ENCODE measurements around the gene TBC1D4.
"Not testable (repeated sequence)": the region's sequence is repeated elsewhere in the genome, so short reads cannot be mapped to it uniquely, and the experiment has no call there.

The TBC1D4 gene

GRCh38 chr13:75326173-75327134 lies 155.5 kb downstream of the TBC1D4 start:
- peak; percentile 11 for DNase-seq (ENCODE audit: low read depth)

DNA sequence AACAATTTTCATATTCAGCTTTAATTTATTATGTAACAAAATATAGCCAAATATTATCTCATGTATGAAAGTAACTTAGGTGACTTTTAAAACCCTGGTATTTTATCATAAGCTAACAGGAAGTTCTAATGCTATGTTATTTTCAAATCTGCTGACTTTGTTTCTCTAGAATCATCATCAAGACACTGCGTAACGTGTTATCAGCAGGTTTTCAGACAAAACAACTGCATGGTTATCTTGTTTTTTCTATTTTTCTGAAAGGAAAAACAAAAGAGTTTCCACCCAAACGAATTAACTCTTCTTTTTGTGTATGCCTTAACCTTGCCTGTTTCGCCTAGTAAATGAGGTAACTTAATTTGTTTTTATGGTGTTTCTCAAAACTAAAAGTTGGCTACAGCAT lies 156.3 kb downstream of the TBC1D4 start:
- no peak for DNase-seq (ENCODE audit: low read depth)

- peak; percentile 12 for DNase-seq (ENCODE audit: low read depth)
Observed at GRCh38 chr13:75324413-75324940, 157.5 kb downstream of the TBC1D4 start.

GRCh38 chr13:75321084-75321483 lies 160.9 kb downstream of the TBC1D4 start:
- no peak for DNase-seq (ENCODE audit: low read depth)

- DNase-seq (ENCODE audit: low read depth): peak; percentile 36
Observed at GRCh38 chr13:75319254-75319653, 162.7 kb downstream of the TBC1D4 start.

DNA sequence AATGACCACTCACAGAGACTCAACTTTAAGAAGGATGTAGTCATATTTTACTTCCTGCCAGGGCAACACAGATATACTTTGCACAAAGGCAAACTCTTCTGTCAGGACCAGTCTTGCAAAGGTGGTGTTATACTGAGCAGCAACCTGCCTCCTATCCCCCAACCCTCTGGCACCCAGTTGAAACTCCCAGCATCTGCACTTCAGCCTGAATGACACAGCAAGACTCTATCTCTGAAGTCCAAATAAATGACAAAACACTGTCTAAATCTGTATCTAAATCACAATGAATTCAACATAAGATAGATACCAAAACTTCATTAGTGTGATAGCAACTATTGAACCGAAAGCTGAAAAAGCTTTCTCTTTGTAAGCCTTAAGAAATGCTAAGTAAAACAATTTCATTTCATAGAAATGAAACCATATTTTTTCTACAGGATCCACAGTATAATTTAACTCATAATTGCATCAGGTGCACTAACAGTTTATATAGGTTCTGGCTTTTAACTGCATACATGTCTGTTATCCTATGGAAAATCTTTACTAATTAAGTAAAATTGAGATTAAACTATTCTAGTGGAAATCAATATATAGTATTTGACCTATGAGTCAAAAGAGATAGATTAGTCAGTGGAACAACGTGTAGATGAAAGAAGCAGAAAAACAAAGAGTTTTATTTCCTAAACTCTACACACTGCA lies 163.7 kb downstream of the TBC1D4 start:
- DNase-seq (ENCODE audit: low read depth): no peak

DNA sequence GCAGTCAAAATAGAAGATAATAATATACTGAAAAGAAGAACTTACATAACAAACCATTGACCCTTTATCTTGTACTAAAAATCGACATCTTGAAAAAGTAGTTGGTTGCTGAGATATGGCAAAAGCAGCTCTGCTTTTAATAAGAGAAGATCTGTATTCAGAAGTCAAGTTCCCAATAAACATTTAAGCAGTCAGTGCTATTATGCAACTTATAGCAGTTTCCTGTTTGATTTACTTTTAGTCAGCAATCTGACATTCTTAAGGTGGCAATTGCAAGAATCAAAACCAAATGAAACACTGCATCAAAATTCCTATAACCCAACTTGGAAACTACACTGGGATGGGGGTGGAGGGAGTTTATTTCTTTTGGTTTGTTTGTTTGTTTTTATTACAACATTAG lies 165.5 kb downstream of the TBC1D4 start:
- DNase-seq (ENCODE audit: low read depth): peak; percentile 43

- no peak for DNase-seq (ENCODE audit: low read depth)
Observed at GRCh38 chr13:75312884-75313520, 169.0 kb downstream of the TBC1D4 start.

- no peak for DNase-seq (ENCODE audit: low read depth)
Observed at GRCh38 chr13:75309981-75310580, 171.9 kb downstream of the TBC1D4 start.

DNA sequence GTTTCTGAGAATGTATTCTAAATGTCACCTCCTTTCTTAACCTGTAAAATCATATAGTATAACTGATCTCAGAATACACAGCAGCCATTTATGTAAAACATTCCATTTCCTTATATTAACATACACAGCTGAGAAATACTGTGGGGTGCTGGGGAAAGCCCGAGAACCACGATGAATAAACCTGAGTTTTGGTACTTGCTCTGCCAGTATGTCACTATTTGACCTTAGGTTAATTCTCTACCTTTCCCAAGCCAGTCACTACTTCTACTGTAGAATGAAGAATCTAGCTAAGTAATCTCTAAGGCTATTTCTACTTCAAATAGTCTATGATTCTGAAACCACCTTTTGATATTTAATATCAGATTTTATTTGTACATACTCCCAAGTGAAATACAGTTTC lies 173.7 kb downstream of the TBC1D4 start:
- no peak for DNase-seq (ENCODE audit: low read depth)

DNA sequence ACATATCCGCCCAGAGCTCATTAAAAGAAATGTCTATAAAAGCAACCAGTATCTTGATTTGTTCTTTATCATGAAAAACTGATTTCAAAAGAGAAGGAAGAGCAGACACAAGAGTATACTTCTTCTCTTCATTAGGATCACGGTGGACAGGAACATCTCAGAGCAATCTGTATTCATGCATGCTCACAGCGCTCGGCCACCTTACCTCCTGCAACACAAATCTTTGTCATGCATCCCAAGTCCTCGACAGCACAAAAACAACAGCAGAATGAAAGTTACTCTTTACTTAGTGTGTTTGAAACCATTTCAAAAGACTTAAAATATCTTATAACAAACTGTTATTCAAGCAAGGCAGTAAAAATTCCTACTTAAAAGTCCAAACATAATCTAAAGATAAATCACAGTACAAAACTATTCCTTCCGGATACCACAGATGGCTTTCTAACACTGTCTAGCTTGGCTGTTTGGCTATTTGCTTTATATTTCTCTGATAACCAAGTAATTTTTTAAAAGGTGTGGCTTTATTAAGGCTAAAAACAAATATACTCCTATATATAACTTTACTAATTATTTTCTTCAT lies 174.5 kb downstream of the TBC1D4 start:
- peak; percentile 66 for DNase-seq (ENCODE audit: low read depth)

DNA sequence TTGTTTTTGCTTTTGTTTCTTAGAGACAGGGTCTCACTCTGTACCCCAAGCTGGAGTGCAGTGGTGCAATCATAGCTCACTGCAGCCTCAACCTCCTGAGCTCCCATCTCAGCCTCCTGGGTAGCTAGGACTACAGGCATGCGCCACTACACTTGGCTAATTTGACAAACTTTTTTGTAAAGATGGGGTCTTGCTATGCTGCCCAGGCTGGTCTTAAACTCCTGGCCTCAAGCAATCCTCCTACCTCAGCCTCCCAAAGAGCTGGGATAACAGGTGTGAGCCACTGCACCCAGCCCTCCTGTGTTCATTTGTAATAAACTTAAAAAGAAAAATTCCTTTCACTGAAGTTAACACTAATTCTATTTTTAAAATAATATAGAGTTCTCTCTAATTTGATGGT lies 175.0 kb downstream of the TBC1D4 start:
- DNase-seq (ENCODE audit: low read depth): not testable (repeated sequence)

GRCh38 chr13:75305059-75305458 lies 176.9 kb downstream of the TBC1D4 start:
- DNase-seq (ENCODE audit: low read depth): no peak

DNA sequence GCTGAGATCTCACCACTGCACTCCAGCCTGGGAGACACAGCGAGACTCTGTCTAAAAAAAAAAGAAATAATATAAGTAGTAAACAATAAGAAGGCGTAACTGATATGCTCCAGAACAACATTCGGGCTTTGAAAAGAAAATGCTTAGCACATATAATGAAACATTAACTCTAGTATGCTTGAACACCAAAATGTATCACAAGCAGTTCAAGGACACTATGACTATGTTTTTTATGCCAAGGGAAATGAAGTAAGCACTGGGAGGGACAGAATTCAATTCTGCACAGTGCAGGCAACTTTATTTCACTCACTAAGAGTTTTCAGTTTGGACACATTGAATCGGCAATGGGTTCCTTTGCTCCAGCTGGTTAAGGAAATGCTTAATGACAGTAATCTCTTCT lies 178.7 kb downstream of the TBC1D4 start:
- no peak for DNase-seq (ENCODE audit: low read depth)

DNA sequence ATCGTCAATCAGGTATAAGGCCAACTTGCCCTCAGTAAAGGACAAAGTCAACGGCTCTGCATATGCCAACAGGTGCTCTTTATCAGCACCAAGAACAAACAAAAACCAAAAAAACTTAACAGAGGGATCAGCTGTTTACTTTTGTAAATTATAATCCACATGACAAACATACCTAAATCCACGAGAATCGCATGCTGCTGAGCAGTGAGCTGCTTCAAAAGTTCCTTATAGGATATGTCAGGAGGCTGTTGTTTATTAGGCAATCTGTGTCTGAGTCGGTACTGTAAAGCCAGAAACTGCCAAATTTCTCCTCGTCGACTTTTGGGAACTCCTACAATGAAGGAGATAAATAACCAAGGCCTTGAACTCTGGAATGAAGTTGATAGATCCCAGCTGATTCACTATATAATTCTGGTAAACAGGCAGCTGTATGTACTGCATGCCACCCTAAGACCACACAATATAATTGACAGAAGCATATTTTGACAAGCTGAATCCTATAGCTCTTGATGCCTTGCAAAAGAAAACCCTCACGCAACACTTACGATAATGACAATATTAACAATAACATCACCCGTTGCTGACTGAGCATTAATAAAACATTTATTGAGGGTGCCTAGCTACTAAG lies 179.8 kb downstream of the TBC1D4 start:
- DNase-seq (ENCODE audit: low read depth): no peak

- DNase-seq (ENCODE audit: low read depth): peak; percentile 58
Observed at GRCh38 chr13:75299913-75300862, 181.8 kb downstream of the TBC1D4 start.

DNA sequence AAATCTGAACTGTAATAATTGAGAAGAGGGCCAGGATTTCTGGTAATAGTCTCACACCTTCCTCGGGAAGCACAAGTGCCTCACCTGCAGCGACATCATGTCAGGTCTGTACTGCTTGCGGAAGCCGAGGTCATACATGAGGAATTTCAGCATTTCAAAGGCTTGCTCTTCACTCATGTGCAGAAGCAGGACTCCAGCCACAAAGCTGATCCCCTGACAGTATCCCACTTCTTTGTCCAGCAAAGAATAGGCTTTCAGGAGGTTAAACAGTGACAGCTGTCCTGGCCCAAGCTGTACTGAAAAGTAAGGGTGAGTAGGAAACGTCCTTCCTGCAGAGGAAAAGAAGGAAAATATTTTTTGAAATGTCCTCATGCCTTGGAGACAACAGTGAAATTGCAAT lies 182.7 kb downstream of the TBC1D4 start:
- no peak for DNase-seq (ENCODE audit: low read depth)

- DNase-seq (ENCODE audit: low read depth): no peak
Observed at GRCh38 chr13:75296641-75297040, 185.3 kb downstream of the TBC1D4 start.

DNA sequence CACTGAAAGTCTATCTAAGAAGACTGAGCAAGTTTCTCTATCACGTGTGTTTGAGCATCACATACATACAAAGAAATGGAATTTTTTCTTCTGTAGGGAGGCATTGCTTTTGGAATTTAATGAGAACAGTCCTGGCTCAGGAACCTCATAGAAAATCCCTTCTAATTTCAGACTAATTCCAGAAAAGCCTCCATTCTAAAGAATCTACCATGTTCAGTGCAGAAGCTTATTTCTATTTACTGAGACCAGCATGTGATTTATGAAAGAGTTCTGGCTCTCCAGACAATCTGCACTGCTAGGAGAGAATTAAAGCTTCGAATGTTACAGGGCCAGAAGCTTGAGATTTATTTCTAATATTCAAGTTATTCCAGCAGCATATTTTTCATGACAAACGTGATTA lies 186.8 kb downstream of the TBC1D4 start:
- no peak for DNase-seq (ENCODE audit: low read depth)

DNA sequence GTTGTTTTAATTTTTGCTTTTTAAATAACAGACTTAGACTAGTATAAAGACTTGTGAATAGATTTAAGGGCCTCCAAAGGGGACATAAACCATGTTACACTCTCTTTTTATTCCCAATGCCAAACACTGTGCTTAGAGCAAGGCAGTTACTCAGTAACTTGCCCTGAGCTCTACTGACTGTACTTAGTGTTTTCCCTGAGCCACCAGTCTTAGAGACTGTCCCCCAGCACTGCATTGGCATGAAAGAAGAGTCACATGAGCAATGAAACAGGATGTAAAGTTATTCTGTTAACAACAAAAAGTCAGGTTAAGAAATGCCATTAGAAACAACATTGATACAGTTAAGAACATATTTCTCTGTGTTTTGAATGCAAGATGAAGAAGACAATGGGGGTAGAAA lies 187.9 kb downstream of the TBC1D4 start:
- no peak for DNase-seq (ENCODE audit: low read depth)
